Stimulated activated CD8-positive, alpha-beta memory T cell treated with anti-CD3 and anti-CD28 coated beads, Interleukin-15, amount 100 ng/mL, for 4 hours (primary cell): ENCODE data around the gene MAPK13.
"Not testable (repeated sequence)": the region's sequence is repeated elsewhere in the genome, so short reads cannot be mapped to it uniquely, and the experiment has no call there.

ENCODE experiments used
- DNase-seq, 2 donors: peaks; one replicate each; pipeline ENCODE4 v3.0.0-alpha.2; 2020; ENCODE audit warnings: low read depth in 2 of 2

MAPK13 gene

GRCh38 chr6:36114798-36115408 is 15.4 kb upstream of the MAPK13 start:
- DNase-seq = no peak

GRCh38 chr6:36115412-36115811 is 14.9 kb upstream of the MAPK13 start:
- DNase-seq = no peak

GRCh38 chr6:36116066-36116864 is 14.0 kb upstream of the MAPK13 start:
- DNase-seq = no peak

- no peak for DNase-seq
These were observed 13.4 kb upstream of the MAPK13 start for GRCh38 chr6:36116943-36117342.

- no peak for DNase-seq
These were observed 12.4 kb upstream of the MAPK13 start for GRCh38 chr6:36117658-36118549.

GRCh38 chr6:36118550-36119107 is 11.7 kb upstream of the MAPK13 start:
- DNase-seq = peak; percentile 50 to 59

- no peak for DNase-seq
These were observed 11.1 kb upstream of the MAPK13 start for GRCh38 chr6:36119209-36119608.

GRCh38 chr6:36120018-36120417 is 10.3 kb upstream of the MAPK13 start:
- no peak for DNase-seq

- peak; percentile 54 to 69 for DNase-seq
These were observed 9.8 kb upstream of the MAPK13 start for GRCh38 chr6:36120539-36120938.

- peak; percentile 27 to 38 for DNase-seq
These were observed 9.1 kb upstream of the MAPK13 start for GRCh38 chr6:36120979-36121786.

GRCh38 chr6:36121787-36122494 is 8.4 kb upstream of the MAPK13 start:
- DNase-seq = no peak

- no peak for DNase-seq
These were observed 7.6 kb upstream of the MAPK13 start for GRCh38 chr6:36122495-36123269.

GRCh38 chr6:36123270-36124139 is 6.8 kb upstream of the MAPK13 start:
- peak; percentile 70 to 86 for DNase-seq

GRCh38 chr6:36124346-36124745 is 6.0 kb upstream of the MAPK13 start:
- DNase-seq = not testable (repeated sequence)

- DNase-seq = no peak
These were observed 5.4 kb upstream of the MAPK13 start for GRCh38 chr6:36124881-36125280.

GRCh38 chr6:36125575-36125974 is 4.7 kb upstream of the MAPK13 start:
- DNase-seq = no peak

- DNase-seq = no peak
These were observed 4.2 kb upstream of the MAPK13 start for GRCh38 chr6:36126121-36126520.

GRCh38 chr6:36126553-36127458 is 3.5 kb upstream of the MAPK13 start:
- DNase-seq = no peak
